Cerebellar cortex (tissue), 1 donor: ENCODE results near the gene ST7L.
"Not testable (repeated sequence)": the region's sequence is repeated elsewhere in the genome, so short reads cannot be mapped to it uniquely, and the experiment has no call there.

Source experiments
- DNase-seq: peaks from one replicate; pipeline ENCODE4 v3.0.0-alpha.2; 2015; ENCODE audit warnings: low spot score

The ST7L gene

DNA sequence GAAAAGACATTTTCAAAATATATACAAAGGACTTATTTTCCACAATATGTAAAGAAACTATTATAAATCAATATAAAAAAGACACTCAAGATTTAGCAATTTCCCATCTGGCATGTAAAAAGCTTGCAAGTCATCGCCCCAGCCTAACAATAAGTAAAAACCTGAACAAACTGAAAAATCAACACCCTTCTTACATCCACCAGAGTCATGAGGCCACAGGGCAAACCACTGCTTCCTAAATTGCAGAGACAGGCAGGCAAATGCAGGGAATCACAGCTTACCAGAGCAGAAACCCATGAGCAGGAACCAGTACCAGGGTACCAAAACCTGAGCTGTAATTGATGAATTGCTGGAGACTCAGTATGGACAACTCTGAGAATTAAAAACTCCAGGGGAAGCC is 126.9 kb downstream of the ST7L start:
- no peak for DNase-seq

- DNase-seq, result no peak
These were observed 130.8 kb downstream of the ST7L start for GRCh38 chr1:112488141-112488540.

DNA sequence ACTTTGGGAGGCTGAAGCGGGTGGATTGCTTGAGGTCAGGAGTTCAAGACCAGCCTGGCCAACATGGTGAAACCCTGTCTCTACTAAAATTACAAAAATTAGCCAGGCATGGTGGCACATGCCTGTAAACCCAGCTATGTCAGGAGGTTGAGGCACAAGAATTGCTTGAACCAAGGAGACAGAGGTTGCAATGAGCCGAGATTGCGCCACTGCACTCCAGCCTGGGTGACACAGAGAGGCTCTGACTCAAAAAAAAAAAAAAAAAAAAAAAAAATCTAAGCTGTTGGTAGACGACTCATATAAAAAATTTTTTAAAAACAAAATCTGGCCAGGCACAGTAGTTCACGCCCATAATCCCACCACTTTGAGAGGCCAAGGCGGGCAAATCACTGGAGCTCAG is 131.3 kb downstream of the ST7L start:
- DNase-seq, result not testable (repeated sequence)

- not testable (repeated sequence) for DNase-seq
These were observed 132.9 kb downstream of the ST7L start for GRCh38 chr1:112486063-112486462.

DNA sequence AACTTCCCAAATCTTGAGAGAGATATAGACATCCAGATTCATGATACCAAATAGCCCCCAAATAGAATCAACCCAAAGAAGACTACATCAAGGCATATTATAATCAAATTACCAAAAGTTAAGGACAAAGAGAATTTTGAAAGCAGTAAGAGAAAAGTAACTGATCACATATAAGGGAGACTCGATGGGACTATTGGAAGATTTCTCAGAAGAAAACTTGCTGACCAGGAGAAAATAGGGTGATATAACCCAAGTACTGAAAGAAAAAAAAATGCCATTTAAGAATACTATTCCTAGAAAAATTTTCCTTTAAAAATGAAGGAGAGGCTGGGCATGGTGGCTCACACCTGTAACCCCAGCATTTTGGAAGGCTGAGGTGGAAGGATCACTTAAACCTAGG is 140.6 kb downstream of the ST7L start:
- no peak for DNase-seq

GRCh38 chr1:112477550-112477949 is 141.4 kb downstream of the ST7L start:
- DNase-seq, result no peak
